Measurements from ENCODE around the gene KRT13.

Gene KRT13

DNA sequence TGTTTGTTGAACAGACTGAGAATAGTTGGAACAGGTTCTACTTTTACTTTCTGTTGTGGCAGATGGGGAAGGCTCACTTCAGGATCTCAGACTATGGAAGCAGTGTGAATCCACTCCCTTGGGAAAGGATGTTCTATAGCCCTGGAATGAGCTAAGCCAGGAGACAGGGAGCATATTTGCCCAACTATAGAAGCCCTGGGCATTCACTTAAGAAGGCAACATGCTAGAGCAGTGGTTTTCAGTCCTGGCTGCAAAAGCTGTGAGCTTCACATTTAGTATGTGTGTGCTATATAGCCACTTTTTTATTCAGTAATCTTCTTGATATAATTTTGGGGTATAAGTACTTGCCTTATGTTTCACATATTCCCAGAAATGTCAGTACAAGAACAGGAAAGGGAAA lies 37.1 kb downstream of the KRT13 start:
- intact Hi-C loops (cut with micrococcal nuclease) = no loop called here
- no peaks in the 10 kb centered on the region for H3K4me1 Mint-ChIP-seq (ENCODE audit: low read depth)
- no peaks in the 10 kb centered on the region for H3K36me3 Mint-ChIP-seq (ENCODE audit: low read depth)
- H3K27me3 Mint-ChIP-seq = peaks cover 20% of the 10 kb centered on the region
- H3K4me3 Mint-ChIP-seq = no peak overlapping the region
- no peak overlapping the region for H3K27ac Mint-ChIP-seq
- no peaks in the 10 kb centered on the region for H3K9me3 Mint-ChIP-seq

DNA sequence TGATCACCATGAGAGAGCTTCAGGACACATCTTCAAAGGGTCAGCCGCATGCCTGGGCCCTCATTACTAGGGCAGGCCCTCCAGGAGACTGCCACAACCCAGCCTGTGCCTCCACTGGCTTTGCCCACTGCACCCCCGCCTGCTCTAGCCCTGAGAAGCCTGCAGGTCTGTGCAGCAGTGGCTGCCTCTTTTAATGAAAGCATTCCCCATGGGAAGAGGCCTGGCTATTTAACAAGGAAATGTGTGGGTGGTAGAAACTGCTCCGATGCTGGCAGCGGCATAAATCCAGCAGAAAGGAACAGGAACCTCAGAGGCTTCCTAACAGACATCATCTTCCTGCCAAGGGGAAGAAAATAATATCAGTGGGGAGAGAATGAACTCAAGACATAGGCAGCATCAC lies 37.9 kb downstream of the KRT13 start:
- intact Hi-C loops (cut with micrococcal nuclease) = no loop called here
- no peaks in the 10 kb centered on the region for H3K36me3 Mint-ChIP-seq (ENCODE audit: low read depth)
- H3K27ac Mint-ChIP-seq = no peak overlapping the region
- no peaks in the 10 kb centered on the region for H3K4me1 Mint-ChIP-seq (ENCODE audit: low read depth)
- H3K9me3 Mint-ChIP-seq = no peaks in the 10 kb centered on the region
- peaks cover 17% of the 10 kb centered on the region for H3K27me3 Mint-ChIP-seq
- H3K4me3 Mint-ChIP-seq = no peak overlapping the region

DNA sequence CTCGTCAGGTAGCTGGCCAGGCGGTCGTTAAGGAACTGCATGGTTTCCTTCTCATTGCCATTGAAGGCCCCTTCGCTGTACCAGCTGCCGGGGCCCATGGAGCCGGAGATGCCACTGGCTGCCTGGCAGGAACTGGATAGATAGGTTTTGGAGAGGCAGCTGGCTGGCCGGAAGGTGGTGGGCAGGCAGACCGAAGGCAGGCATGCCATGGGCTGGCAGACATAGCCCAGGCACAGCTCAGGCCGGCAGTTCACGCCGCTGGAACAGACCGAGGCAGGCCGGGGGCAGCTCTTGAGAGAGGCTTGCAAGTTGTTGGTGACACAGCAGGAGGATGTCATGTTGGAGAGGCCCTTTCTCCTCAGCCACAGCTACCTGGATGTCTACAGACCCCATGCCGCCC lies 38.4 kb downstream of the KRT13 start, which contains the start of gene KRT32:
KRT32 (minus strand) TSS at position 399 of the 400 bp plus-strand sequence; CDS start at position 338, 61 bp downstream.
- H3K4me1 Mint-ChIP-seq (ENCODE audit: low read depth) = no peaks in the 10 kb centered on the region
- no peaks in the 10 kb centered on the region for H3K9me3 Mint-ChIP-seq
- peaks cover 15% of the 10 kb centered on the region for H3K27me3 Mint-ChIP-seq
- no peaks in the 10 kb centered on the region for H3K36me3 Mint-ChIP-seq (ENCODE audit: low read depth)
- no peak within 1 kb of the TSS for H3K4me3 Mint-ChIP-seq
- H3K27ac Mint-ChIP-seq = no peak within 1 kb of the TSS
- intact Hi-C loops (cut with micrococcal nuclease) = no loop called here

DNA sequence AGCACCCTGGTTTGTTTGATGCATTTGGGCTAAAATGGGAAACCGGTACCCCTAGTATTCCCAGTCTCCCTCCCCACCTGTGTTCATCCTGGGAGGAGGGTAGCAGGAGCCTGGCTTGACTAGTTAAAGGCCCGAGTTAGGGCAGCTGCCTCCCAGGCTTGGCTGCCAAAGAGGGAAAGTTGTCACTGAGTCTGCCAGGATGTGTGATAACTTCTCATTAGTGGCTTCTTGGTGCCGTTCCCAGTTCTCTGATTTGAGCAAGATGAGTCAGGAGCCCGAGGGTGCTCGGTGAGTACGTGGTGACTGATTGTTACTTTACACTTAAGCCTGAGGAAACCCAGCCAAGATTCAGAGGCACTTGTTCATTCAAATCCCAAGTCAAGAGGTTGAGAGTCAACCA lies 40.7 kb downstream of the KRT13 start:
- intact Hi-C loops (cut with micrococcal nuclease) = no loop called here
- Mint-ChIP-seq H3K4me3 (no peak overlapping the region), H3K4me1 (ENCODE audit: low read depth) (no peaks in the 10 kb centered on the region), H3K27me3 (peaks cover 12% of the 10 kb centered on the region), H3K27ac (no peak overlapping the region), H3K9me3 (no peaks in the 10 kb centered on the region), H3K36me3 (ENCODE audit: low read depth) (no peaks in the 10 kb centered on the region)

DNA sequence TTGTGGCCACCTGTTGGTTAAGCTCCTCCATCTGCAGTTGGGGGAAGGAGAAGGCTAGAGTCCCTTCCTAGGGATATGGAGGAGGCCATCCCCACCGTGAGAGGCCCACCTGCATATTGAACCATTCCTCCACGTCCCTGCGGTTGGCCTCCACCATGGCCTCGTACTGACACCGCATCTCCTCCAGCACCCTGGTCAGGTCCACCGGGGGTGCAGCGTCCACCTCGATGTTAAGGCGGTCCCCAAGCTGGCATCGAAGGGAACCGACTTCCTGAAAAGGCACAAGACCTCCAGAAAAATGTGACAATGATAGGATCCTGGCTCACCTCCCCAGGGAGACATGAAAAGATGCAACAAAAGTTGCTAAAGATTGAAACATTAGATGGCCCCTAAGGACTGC lies 41.2 kb downstream of the KRT13 start:
- Mint-ChIP-seq H3K36me3 (ENCODE audit: low read depth) (no peaks in the 10 kb centered on the region), H3K27me3 (peaks cover 10% of the 10 kb centered on the region), H3K27ac (no peak overlapping the region), H3K9me3 (no peaks in the 10 kb centered on the region), H3K4me3 (no peak overlapping the region), H3K4me1 (ENCODE audit: low read depth) (no peaks in the 10 kb centered on the region)
- intact Hi-C loops (cut with micrococcal nuclease) = no loop called here

DNA sequence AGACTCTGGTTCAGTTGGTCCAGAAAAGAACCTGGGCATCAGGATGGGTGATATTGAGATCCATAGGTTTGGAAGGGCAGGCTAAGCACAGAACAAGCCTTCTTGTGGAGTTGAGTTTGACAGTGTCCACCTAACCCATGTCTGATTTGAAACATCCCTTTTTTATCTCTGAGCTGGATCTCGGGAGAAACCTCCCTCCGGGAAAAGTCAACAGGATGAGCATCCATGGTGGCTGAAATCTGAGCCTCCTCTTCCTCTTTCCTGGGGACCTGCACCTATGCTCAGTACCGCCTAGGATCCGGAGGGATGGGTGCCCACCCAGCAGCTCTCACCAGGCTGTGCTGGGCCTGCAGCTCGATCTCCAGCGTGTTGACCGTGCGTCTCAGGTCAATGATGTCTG lies 41.7 kb downstream of the KRT13 start:
- Mint-ChIP-seq H3K4me1 (ENCODE audit: low read depth) (no peaks in the 10 kb centered on the region), H3K27ac (no peak overlapping the region), H3K36me3 (ENCODE audit: low read depth) (no peaks in the 10 kb centered on the region), H3K27me3 (peaks cover 9% of the 10 kb centered on the region), H3K9me3 (no peaks in the 10 kb centered on the region), H3K4me3 (no peak overlapping the region)
- intact Hi-C loops (cut with micrococcal nuclease) = no loop called here

DNA sequence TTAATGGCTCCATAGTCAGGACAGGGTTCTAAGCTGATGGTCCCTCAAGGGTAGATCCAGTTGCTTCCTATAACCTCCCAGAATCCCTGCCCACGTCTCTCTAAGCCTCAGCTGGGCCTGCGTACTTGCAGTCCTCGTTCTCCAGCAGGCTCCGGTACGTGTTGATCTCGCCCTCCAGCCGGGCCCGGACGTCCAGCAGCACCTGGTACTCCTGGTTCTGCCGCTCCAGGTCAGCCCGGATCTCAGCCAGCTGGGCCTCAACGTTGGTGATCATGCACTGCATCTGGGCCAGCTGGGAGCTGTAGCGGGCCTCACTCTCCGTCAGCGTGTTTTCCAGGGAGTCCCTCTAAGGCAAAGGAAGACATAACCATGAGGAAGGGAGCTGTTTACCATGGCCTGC lies 42.7 kb downstream of the KRT13 start:
- no peaks in the 10 kb centered on the region for H3K4me1 Mint-ChIP-seq (ENCODE audit: low read depth)
- intact Hi-C loops (cut with micrococcal nuclease) = no loop called here
- peaks cover 5% of the 10 kb centered on the region for H3K27me3 Mint-ChIP-seq
- H3K9me3 Mint-ChIP-seq = no peaks in the 10 kb centered on the region
- no peak overlapping the region for H3K27ac Mint-ChIP-seq
- H3K36me3 Mint-ChIP-seq (ENCODE audit: low read depth) = no peaks in the 10 kb centered on the region
- H3K4me3 Mint-ChIP-seq = no peak overlapping the region

DNA sequence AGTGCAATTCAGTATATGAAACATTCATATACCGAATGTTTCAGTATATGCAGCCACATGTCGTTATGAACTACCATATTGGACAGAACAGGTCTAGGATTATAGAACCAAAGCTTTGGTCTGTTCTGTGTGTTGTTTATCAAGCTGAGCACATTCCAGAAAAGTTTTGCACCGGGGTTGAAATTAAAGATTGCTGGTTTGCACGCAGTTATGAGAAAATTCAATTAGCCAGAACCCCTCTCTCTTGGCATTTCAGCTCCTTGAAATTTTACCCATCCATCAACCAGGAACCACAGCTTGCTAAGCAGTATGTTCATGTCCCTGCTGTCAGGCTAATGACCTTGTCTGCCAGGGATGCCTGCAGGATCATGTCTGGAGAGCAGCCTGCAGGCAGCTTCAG lies 47.7 kb downstream of the KRT13 start:
- no peaks in the 10 kb centered on the region for H3K36me3 Mint-ChIP-seq (ENCODE audit: low read depth)
- intact Hi-C loops (cut with micrococcal nuclease) = no loop called here
- H3K4me1 Mint-ChIP-seq (ENCODE audit: low read depth) = no peaks in the 10 kb centered on the region
- no peak overlapping the region for H3K27ac Mint-ChIP-seq
- H3K27me3 Mint-ChIP-seq = peaks cover 14% of the 10 kb centered on the region
- no peak overlapping the region for H3K4me3 Mint-ChIP-seq
- no peaks in the 10 kb centered on the region for H3K9me3 Mint-ChIP-seq

DNA sequence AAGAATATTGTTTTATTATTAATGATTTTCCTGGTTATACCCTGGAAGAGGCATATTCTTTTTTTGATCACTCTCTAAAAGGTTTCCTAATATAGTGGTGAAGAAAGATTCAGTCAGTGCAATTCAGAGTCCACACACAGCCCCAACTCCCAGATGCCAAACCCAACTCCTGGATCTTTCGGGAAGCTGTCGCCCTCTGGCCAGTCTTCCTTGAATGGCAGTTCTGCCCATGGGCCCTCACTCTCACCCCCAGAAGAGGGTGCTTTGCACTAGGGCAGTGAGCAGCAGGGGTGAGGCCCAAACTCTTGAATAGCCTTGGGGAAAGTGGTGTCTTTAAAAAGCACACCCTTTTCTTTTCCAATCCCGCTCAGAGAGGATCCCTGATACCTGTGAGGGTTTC lies 49.2 kb downstream of the KRT13 start:
- no peaks in the 10 kb centered on the region for H3K9me3 Mint-ChIP-seq
- peaks cover 18% of the 10 kb centered on the region for H3K27me3 Mint-ChIP-seq
- H3K36me3 Mint-ChIP-seq (ENCODE audit: low read depth) = no peaks in the 10 kb centered on the region
- H3K4me1 Mint-ChIP-seq (ENCODE audit: low read depth) = peaks cover 6% of the 10 kb centered on the region
- no peak overlapping the region for H3K4me3 Mint-ChIP-seq
- intact Hi-C loops (cut with micrococcal nuclease) = no loop called here
- no peak overlapping the region for H3K27ac Mint-ChIP-seq

DNA sequence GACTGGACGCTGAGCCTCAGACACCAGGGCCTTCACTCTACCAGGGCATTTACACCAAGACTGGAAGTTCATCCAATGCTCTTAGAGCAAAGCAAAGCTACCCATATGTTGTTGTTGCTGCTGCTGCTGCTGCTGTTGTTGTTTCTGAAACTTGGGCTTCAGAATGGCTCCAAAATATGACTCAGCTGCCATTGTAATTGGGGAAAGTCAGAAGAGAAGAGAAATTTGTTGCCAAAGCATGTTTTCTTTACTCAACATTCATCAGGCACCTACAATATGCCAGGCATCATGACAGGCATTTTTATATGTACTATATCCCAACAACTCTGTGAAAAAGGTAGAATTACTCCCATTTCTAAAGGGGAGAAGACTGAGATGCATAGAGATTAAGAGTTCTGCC lies 50.2 kb downstream of the KRT13 start:
- Mint-ChIP-seq H3K36me3 (ENCODE audit: low read depth) (no peaks in the 10 kb centered on the region), H3K9me3 (no peaks in the 10 kb centered on the region), H3K27ac (no peak overlapping the region), H3K4me3 (no peak overlapping the region), H3K4me1 (ENCODE audit: low read depth) (peaks cover 6% of the 10 kb centered on the region), H3K27me3 (peaks cover 21% of the 10 kb centered on the region)
- intact Hi-C loops (cut with micrococcal nuclease) = no loop called here

DNA sequence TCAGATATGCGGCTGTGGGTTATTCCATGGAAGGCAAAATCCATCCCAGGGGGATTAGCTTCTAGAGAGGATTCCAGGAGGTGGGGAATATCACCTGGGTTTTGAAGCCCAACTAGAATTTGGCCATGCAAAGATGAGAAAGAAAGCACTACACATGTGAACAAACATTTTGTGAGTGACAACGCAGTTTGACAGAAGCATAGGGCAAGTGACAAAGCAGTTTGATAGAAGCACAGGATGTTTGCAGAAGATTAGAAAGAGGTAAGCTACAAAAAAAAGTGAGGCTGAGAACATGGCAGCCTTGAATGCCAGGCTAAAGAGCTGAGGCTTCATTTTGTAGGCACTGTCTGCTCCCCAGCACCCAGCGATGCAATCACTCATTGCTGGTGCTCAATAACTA lies 52.3 kb downstream of the KRT13 start:
- Mint-ChIP-seq H3K9me3 (no peaks in the 10 kb centered on the region), H3K4me1 (ENCODE audit: low read depth) (peaks cover 6% of the 10 kb centered on the region), H3K36me3 (ENCODE audit: low read depth) (no peaks in the 10 kb centered on the region), H3K27ac (no peak overlapping the region), H3K4me3 (no peak overlapping the region), H3K27me3 (peaks cover 22% of the 10 kb centered on the region)
- intact Hi-C loops (cut with micrococcal nuclease) = no loop called here

DNA sequence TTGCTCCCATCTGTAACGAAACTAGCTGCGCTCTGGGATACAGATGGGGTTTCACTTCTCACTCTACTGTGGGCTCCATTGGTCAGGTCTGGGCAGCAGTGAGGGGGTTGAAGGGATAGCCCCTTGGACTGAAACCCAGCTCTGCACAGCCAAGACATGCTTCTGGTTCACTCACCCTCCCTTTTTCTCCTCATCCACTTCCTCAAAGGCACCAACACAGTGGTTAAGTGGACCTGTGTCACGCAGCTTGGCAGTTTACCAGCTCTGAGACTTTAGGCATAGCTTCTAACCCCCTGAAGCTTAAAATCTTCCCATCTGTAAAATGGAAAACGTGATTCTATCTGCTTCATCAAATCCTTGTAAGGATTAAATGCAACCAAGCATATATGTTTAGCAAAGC lies 53.1 kb downstream of the KRT13 start:
- no peaks in the 10 kb centered on the region for H3K9me3 Mint-ChIP-seq
- peaks cover 22% of the 10 kb centered on the region for H3K27me3 Mint-ChIP-seq
- H3K4me1 Mint-ChIP-seq (ENCODE audit: low read depth) = peaks cover 6% of the 10 kb centered on the region
- no peaks in the 10 kb centered on the region for H3K36me3 Mint-ChIP-seq (ENCODE audit: low read depth)
- H3K4me3 Mint-ChIP-seq = no peak overlapping the region
- intact Hi-C loops (cut with micrococcal nuclease) = no loop called here
- H3K27ac Mint-ChIP-seq = no peak overlapping the region

DNA sequence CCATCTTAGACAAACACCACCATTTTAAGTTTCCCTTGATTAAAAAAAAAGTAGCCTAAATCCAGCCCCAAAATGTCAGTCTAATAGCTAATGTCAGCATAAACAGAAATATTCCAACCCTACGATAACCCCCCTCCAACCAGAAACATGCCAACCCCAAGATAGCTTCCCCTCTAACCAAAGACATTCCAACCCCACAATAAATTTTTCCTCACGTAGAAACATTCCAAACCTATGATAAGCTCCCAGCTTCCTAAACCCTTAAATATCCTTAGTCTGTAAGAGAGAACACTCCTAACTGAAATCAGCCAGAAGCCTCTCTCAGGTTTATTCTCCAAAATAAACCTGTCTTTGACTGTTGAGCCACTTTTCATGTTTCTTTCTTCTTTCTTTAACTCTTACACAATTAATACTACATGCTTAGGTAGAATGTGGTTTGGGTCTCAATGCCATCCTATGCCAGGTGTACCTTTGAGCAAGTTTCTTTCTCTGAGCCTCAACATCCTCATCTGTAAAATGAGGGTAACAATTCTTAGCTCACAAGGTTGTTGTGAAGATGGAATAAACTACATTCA lies 54.2 kb downstream of the KRT13 start:
- H3K4me3 Mint-ChIP-seq = no peak overlapping the region
- H3K27me3 Mint-ChIP-seq = peaks cover 22% of the 10 kb centered on the region
- H3K9me3 Mint-ChIP-seq = no peaks in the 10 kb centered on the region
- peaks cover 6% of the 10 kb centered on the region for H3K4me1 Mint-ChIP-seq (ENCODE audit: low read depth)
- intact Hi-C loops (cut with micrococcal nuclease) = no loop called here
- H3K27ac Mint-ChIP-seq = no peak overlapping the region
- no peaks in the 10 kb centered on the region for H3K36me3 Mint-ChIP-seq (ENCODE audit: low read depth)
